Measurements from ENCODE around the gene SPAG9.

GRCh38 chr17:51060396-51060795, 60.3 kb downstream of the SPAG9 start:
- TF ChIP-seq CTCF (IDR thresholded peaks at IDR 0.05) (no peak), ZFX (IDR thresholded peaks at IDR 0.05; ENCODE audit: borderline replicate concordance) (no peak)
